WTC11 (cell line): ENCODE measurements around the gene MKI67.

Experiments used
- ESRRA ChIP-seq: sonication (generic); formaldehyde crosslinking; IDR thresholded peaks from 2 replicates; pipeline ENCODE4 v1.8.1; 2022; ENCODE audit warnings: mild to moderate bottlenecking, missing genetic modification reagents, borderline replicate concordance
- FOXJ3 ChIP-seq: sonication (generic); formaldehyde crosslinking; IDR thresholded peaks from 2 replicates; pipeline ENCODE4 v1.9.0; 2021; ENCODE audit warnings: missing genetic modification reagents, mild to moderate bottlenecking, borderline replicate concordance
- MXD4 ChIP-seq: fragments of 250-450 bp; sonication (Bioruptor Pico); IDR thresholded peaks from 2 replicates; pipeline ENCODE4 v1.8.0; 2021; ENCODE audit warnings: mild to moderate bottlenecking, moderate library complexity, borderline replicate concordance
- PRRX2 ChIP-seq: fragments of 250-450 bp; sonication (Bioruptor Pico); IDR thresholded peaks from 2 replicates; pipeline ENCODE4 v1.8.0; 2021; ENCODE audit warnings: mild to moderate bottlenecking
- SMAD4 ChIP-seq: sonication (generic); formaldehyde crosslinking; IDR thresholded peaks from 2 replicates; pipeline ENCODE4 v1.8.0; 2022; ENCODE audit warnings: mild to moderate bottlenecking, missing genetic modification reagents
- TF ChIP-seq, protein P1 (sequence below): sonication (generic); formaldehyde crosslinking; IDR thresholded peaks from 2 replicates; pipeline ENCODE4 v1.8.1; 2023; ENCODE audit warnings: mild to moderate bottlenecking, missing genetic modification reagents, moderate library complexity
- TF ChIP-seq, protein P2 (sequence below): fragments of 250-450 bp; sonication (Bioruptor Pico); IDR thresholded peaks from 2 replicates; pipeline ENCODE4 v2.1.2; 2022; ENCODE audit warnings: mild to moderate bottlenecking, moderate library complexity
- TF ChIP-seq, protein P3 (sequence below): fragments of 200-600 bp; IDR thresholded peaks from 2 replicates; pipeline ENCODE4 v1.8.0; 2022; ENCODE audit warnings: antibody characterized with exemption
- TF ChIP-seq, protein P4 (sequence below): sonication (generic); formaldehyde crosslinking; IDR thresholded peaks from 2 replicates; pipeline ENCODE4 v1.8.0; 2023; ENCODE audit warnings: missing genetic modification reagents
- TF ChIP-seq, protein P5 (sequence below): sonication (generic); formaldehyde crosslinking; IDR thresholded peaks from 2 replicates; pipeline ENCODE4 v1.8.1; 2023; ENCODE audit warnings: mild to moderate bottlenecking, missing genetic modification reagents, moderate library complexity
- TF ChIP-seq, protein P6 (sequence below): sonication (generic); formaldehyde crosslinking; conservative IDR thresholded peaks from 2 replicates; pipeline ENCODE4 v1.8.1; 2022; ENCODE audit warnings: mild to moderate bottlenecking, missing genetic modification reagents
- TF ChIP-seq, protein P7 (sequence below): sonication (generic); formaldehyde crosslinking; IDR thresholded peaks from 2 replicates; pipeline ENCODE4 v1.8.1; 2022; ENCODE audit warnings: low read depth, missing genetic modification reagents, borderline replicate concordance
- TF ChIP-seq, protein P8 (sequence below): fragments of 250-450 bp; sonication (Bioruptor Pico); IDR thresholded peaks from 2 replicates; pipeline ENCODE4 v1.9.0; 2021; ENCODE audit warnings: mild to moderate bottlenecking, borderline replicate concordance
- TF ChIP-seq, protein P9 (sequence below): sonication (generic); formaldehyde crosslinking; IDR thresholded peaks from 2 replicates; pipeline ENCODE4 v1.8.1; 2022; ENCODE audit warnings: low read depth, mild to moderate bottlenecking, moderate library complexity, missing genetic modification reagents, borderline replicate concordance

DNA sequence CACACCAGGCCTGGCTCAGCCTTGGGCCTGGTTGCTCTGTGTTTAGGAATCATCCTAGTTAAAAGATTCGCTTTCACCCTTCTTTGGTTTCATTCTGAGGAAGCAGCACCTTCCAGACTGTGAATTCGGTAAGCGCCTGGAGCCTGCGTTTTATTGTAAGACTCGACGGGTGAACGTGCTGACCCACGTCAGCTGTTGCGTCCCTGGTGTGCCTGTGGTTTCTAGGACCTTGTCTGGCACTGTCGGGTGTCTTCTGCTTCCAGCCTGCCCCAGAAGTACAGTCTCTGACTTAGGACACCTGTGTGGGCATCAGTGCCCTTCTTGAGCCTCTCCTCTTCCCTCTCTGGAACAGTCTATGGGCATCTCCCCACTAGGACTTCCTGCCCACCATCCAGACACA is 26.3 kb downstream of the MKI67 start:
- TF ChIP-seq, protein P1, sequence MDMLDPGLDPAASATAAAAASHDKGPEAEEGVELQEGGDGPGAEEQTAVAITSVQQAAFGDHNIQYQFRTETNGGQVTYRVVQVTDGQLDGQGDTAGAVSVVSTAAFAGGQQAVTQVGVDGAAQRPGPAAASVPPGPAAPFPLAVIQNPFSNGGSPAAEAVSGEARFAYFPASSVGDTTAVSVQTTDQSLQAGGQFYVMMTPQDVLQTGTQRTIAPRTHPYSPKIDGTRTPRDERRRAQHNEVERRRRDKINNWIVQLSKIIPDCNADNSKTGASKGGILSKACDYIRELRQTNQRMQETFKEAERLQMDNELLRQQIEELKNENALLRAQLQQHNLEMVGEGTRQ = no peak
- TF ChIP-seq, protein P2, sequence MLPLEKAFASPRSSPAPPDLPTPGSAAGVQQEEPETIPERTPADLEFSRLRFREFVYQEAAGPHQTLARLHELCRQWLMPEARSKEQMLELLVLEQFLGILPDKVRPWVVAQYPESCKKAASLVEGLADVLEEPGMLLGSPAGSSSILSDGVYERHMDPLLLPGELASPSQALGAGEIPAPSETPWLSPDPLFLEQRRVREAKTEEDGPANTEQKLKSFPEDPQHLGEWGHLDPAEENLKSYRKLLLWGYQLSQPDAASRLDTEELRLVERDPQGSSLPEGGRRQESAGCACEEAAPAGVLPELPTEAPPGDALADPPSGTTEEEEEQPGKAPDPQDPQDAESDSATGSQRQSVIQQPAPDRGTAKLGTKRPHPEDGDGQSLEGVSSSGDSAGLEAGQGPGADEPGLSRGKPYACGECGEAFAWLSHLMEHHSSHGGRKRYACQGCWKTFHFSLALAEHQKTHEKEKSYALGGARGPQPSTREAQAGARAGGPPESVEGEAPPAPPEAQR = no peak
- TF ChIP-seq, protein P3, sequence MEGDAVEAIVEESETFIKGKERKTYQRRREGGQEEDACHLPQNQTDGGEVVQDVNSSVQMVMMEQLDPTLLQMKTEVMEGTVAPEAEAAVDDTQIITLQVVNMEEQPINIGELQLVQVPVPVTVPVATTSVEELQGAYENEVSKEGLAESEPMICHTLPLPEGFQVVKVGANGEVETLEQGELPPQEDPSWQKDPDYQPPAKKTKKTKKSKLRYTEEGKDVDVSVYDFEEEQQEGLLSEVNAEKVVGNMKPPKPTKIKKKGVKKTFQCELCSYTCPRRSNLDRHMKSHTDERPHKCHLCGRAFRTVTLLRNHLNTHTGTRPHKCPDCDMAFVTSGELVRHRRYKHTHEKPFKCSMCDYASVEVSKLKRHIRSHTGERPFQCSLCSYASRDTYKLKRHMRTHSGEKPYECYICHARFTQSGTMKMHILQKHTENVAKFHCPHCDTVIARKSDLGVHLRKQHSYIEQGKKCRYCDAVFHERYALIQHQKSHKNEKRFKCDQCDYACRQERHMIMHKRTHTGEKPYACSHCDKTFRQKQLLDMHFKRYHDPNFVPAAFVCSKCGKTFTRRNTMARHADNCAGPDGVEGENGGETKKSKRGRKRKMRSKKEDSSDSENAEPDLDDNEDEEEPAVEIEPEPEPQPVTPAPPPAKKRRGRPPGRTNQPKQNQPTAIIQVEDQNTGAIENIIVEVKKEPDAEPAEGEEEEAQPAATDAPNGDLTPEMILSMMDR = no peak
- TF ChIP-seq PRRX2 (CRISPR knock-in tag) (no peak), SMAD4 (no peak), FOXJ3 (no peak), ESRRA (CRISPR knock-in tag) (no peak), MXD4 (CRISPR knock-in tag) (no peak)
- TF ChIP-seq, protein P4, sequence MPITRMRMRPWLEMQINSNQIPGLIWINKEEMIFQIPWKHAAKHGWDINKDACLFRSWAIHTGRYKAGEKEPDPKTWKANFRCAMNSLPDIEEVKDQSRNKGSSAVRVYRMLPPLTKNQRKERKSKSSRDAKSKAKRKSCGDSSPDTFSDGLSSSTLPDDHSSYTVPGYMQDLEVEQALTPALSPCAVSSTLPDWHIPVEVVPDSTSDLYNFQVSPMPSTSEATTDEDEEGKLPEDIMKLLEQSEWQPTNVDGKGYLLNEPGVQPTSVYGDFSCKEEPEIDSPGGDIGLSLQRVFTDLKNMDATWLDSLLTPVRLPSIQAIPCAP = no peak
- TF ChIP-seq, protein P5, sequence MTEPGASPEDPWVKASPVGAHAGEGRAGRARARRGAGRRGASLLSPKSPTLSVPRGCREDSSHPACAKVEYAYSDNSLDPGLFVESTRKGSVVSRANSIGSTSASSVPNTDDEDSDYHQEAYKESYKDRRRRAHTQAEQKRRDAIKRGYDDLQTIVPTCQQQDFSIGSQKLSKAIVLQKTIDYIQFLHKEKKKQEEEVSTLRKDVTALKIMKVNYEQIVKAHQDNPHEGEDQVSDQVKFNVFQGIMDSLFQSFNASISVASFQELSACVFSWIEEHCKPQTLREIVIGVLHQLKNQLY (CRISPR knock-in tag) = no peak
- TF ChIP-seq, protein P6, sequence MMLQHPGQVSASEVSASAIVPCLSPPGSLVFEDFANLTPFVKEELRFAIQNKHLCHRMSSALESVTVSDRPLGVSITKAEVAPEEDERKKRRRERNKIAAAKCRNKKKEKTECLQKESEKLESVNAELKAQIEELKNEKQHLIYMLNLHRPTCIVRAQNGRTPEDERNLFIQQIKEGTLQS (CRISPR knock-in tag) = no peak
- TF ChIP-seq, protein P7, sequence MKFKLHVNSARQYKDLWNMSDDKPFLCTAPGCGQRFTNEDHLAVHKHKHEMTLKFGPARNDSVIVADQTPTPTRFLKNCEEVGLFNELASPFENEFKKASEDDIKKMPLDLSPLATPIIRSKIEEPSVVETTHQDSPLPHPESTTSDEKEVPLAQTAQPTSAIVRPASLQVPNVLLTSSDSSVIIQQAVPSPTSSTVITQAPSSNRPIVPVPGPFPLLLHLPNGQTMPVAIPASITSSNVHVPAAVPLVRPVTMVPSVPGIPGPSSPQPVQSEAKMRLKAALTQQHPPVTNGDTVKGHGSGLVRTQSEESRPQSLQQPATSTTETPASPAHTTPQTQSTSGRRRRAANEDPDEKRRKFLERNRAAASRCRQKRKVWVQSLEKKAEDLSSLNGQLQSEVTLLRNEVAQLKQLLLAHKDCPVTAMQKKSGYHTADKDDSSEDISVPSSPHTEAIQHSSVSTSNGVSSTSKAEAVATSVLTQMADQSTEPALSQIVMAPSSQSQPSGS (CRISPR knock-in tag) = no peak
- TF ChIP-seq, protein P8, sequence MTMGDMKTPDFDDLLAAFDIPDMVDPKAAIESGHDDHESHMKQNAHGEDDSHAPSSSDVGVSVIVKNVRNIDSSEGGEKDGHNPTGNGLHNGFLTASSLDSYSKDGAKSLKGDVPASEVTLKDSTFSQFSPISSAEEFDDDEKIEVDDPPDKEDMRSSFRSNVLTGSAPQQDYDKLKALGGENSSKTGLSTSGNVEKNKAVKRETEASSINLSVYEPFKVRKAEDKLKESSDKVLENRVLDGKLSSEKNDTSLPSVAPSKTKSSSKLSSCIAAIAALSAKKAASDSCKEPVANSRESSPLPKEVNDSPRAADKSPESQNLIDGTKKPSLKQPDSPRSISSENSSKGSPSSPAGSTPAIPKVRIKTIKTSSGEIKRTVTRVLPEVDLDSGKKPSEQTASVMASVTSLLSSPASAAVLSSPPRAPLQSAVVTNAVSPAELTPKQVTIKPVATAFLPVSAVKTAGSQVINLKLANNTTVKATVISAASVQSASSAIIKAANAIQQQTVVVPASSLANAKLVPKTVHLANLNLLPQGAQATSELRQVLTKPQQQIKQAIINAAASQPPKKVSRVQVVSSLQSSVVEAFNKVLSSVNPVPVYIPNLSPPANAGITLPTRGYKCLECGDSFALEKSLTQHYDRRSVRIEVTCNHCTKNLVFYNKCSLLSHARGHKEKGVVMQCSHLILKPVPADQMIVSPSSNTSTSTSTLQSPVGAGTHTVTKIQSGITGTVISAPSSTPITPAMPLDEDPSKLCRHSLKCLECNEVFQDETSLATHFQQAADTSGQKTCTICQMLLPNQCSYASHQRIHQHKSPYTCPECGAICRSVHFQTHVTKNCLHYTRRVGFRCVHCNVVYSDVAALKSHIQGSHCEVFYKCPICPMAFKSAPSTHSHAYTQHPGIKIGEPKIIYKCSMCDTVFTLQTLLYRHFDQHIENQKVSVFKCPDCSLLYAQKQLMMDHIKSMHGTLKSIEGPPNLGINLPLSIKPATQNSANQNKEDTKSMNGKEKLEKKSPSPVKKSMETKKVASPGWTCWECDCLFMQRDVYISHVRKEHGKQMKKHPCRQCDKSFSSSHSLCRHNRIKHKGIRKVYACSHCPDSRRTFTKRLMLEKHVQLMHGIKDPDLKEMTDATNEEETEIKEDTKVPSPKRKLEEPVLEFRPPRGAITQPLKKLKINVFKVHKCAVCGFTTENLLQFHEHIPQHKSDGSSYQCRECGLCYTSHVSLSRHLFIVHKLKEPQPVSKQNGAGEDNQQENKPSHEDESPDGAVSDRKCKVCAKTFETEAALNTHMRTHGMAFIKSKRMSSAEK (CRISPR knock-in tag) = no peak
- TF ChIP-seq, protein P9, sequence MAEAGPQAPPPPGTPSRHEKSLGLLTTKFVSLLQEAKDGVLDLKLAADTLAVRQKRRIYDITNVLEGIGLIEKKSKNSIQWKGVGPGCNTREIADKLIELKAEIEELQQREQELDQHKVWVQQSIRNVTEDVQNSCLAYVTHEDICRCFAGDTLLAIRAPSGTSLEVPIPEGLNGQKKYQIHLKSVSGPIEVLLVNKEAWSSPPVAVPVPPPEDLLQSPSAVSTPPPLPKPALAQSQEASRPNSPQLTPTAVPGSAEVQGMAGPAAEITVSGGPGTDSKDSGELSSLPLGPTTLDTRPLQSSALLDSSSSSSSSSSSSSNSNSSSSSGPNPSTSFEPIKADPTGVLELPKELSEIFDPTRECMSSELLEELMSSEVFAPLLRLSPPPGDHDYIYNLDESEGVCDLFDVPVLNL = no peak
